Right atrium auricular region (tissue), 2 donors: Measurements from ENCODE around the gene LYZL1. TPM values are rescaled to one million over a fixed set of nuclear protein-coding genes. Genes with fewer than 3 reads are reported as not detected.

Experiments used
- DNase-seq: peaks from one replicate; pipeline ENCODE4 v3.0.0-alpha.2; 2019; ENCODE audit warnings: low spot score
- H3K27ac ChIP-seq, 2 donors: fragments of 200-600 bp; sonication (generic); 1 replicate in 1 of 2; 2 replicates in 1 of 2; pipeline ENCODE4 v1.5.1; 2016 to 2019
- H3K27me3 ChIP-seq, 2 donors: fragments of 200-600 bp; sonication (generic); one replicate each; pipeline versions ENCODE4 v1.5.1 to v1.6.0; 2017 to 2019
- H3K36me3 ChIP-seq: fragments of 200-600 bp; sonication (generic); one replicate; pipeline ENCODE4 v1.5.1; 2016
- H3K4me1 ChIP-seq, 2 donors: fragments of 200-600 bp; sonication (generic); one replicate each; pipeline versions ENCODE4 v1.5.1 to v1.6.0; 2017 to 2019
- H3K4me3 ChIP-seq, 2 donors: fragments of 200-600 bp; sonication (generic); 1 replicate in 1 of 2; 2 replicates in 1 of 2; pipeline ENCODE4 v1.5.1; 2017 to 2019; ENCODE audit warnings: mild to moderate bottlenecking in 1 of 2, moderate library complexity in 1 of 2
- H3K9me3 ChIP-seq, 2 donors: fragments of 200-600 bp; sonication (generic); one replicate each; pipeline ENCODE4 v1.5.1; 2019
- total RNA-seq, 2 donors: library from RNA; depleted of rRNA; stranded (reverse); fragments of >200 nt; gene quantifications; one replicate each; pipeline ENCODE4 v1.1.0, GENCODE V29; 2016
- TF ChIP-seq, protein P1 (sequence below), 2 donors: fragments of 200-600 bp; sonication (generic); IDR thresholded peaks; one replicate each; pipeline ENCODE4 v1.5.1; 2019; ENCODE audit warnings: antibody characterized with exemption in 2 of 2

Gene LYZL1
- total RNA-seq, 2 donors from 2014 or later = not detected

DNA sequence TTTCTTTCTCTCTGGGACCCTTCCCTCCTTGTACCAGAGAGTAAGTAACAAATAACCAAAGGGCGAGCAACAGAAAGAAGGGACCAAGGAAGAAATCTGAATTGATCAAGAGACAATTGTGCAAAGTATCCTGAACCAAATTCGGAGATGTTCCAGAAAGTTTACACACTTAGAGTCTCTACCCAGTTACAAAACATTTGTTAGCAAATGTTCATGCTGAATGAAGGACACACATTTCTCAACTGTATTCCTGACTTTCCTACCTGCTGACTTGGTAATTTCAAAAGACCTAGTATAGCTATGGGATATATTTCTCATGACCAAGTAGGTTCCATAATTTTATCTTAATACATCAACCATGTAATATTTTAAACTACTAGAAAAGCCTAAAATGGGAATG lies 37.4 kb downstream of the LYZL1 start:
- Histone ChIP-seq H3K4me1 (peaks cover 0 to 19% of the 10 kb centered on the region in 2 donors), H3K4me3 (no peak overlapping the region), H3K9me3 (no peaks in the 10 kb centered on the region), H3K27ac (no peak overlapping the region), H3K36me3 (no peaks in the 10 kb centered on the region), H3K27me3 (no peaks in the 10 kb centered on the region)
- DNase-seq = no peak
- TF ChIP-seq, protein P1, sequence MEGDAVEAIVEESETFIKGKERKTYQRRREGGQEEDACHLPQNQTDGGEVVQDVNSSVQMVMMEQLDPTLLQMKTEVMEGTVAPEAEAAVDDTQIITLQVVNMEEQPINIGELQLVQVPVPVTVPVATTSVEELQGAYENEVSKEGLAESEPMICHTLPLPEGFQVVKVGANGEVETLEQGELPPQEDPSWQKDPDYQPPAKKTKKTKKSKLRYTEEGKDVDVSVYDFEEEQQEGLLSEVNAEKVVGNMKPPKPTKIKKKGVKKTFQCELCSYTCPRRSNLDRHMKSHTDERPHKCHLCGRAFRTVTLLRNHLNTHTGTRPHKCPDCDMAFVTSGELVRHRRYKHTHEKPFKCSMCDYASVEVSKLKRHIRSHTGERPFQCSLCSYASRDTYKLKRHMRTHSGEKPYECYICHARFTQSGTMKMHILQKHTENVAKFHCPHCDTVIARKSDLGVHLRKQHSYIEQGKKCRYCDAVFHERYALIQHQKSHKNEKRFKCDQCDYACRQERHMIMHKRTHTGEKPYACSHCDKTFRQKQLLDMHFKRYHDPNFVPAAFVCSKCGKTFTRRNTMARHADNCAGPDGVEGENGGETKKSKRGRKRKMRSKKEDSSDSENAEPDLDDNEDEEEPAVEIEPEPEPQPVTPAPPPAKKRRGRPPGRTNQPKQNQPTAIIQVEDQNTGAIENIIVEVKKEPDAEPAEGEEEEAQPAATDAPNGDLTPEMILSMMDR (IDR thresholded peaks at IDR 0.05) = no peak

DNA sequence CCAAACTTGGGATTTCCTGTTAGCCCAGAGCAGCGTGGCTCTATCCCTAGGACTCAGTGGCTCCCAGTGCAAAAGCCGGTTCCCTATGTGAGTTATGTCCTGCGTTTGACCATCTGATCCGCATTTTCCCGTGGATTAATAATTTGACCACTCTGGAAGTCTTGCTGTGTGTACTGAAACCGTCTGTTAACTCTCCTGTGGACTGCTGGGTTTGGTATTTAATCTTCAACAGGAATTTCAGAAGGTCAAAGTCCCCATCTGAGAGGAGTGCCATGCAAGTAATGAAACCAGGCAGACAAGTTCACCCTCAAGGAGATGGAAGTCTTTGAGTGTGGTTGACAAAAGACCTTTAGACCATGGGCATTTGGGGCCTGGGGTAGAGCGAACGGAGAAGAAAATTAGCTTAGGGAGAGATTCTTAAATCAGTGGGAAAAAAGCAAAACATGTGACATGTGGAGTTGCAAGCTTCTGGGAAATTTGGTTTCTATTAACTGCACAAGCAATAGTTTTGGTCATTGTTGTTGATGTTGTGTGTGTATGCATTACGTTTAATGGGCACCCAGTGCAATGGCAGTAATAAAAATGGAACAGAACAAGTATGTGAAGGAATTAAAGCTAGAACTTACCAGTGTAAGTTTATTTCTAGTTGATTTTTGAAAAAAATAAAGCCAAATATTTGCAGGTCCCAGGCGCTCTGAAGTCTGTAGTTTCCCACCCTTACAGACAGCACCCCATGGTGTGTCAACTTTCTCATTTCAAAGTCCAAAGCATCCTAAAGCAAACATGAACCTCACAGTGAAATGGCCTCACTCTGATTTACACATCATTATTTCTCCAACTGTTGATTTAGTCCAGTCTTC lies 38.2 kb downstream of the LYZL1 start:
- Histone ChIP-seq H3K36me3 (no peaks in the 10 kb centered on the region), H3K4me3 (no peak overlapping the region), H3K9me3 (no peaks in the 10 kb centered on the region), H3K27me3 (no peaks in the 10 kb centered on the region), H3K27ac (no peak overlapping the region), H3K4me1 (peaks cover 0 to 19% of the 10 kb centered on the region in 2 donors)
- no peak for DNase-seq
- TF ChIP-seq, protein P1 (IDR thresholded peaks at IDR 0.05) = no peak

DNA sequence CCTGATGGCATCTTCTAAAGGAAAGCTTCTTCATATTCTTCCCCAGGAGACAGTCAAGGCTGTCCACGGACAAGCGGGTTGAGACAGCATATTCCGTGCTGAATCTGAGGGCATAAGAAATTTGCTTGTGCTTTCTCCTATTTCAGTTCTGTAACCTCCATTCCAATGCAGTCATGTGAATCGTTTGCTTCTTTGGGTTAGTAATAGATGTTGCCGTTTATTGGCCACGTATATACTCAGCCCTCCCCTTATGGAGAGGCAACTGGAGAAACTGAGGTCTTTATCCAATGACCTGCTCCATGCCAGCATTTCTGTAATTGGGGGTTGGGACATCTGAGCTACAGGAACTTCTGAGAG lies 38.9 kb downstream of the LYZL1 start:
- DNase-seq = no peak
- Histone ChIP-seq H3K27me3 (no peaks in the 10 kb centered on the region), H3K27ac (no peak overlapping the region), H3K9me3 (no peaks in the 10 kb centered on the region), H3K4me3 (no peak overlapping the region), H3K36me3 (no peaks in the 10 kb centered on the region), H3K4me1 (peaks cover 0 to 14% of the 10 kb centered on the region in 2 donors)
- TF ChIP-seq, protein P1 (IDR thresholded peaks at IDR 0.05) = no peak

DNA sequence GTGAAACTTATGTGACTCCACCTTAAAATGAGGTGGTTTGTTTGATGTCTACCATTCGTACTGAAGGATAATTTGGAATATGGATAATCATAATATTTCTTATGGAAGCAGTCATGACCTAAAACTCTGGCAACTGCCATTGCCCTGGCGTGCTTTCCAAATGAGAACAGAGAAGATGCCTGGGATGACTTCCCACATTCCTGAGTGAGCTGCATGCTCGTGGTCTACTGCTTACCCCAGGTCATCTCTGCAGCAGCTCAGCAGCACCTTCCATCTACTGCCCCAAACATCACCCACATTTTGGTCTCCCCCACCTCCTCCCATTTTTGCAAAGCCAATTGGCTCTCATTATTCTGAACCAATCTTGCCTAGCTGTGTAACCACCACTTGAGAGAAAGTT lies 40.1 kb downstream of the LYZL1 start:
- peak overlapping the region in 1 of 2 donors; percentile 70 for H3K27ac ChIP-seq
- no peaks in the 10 kb centered on the region for H3K27me3 ChIP-seq
- peaks cover 0 to 6% of the 10 kb centered on the region in 2 donors for H3K4me1 ChIP-seq
- TF ChIP-seq, protein P1 (IDR thresholded peaks at IDR 0.05) = no peak
- H3K4me3 ChIP-seq = no peak overlapping the region
- peak; percentile 66 for DNase-seq
- no peaks in the 10 kb centered on the region for H3K36me3 ChIP-seq
- H3K9me3 ChIP-seq = no peaks in the 10 kb centered on the region

DNA sequence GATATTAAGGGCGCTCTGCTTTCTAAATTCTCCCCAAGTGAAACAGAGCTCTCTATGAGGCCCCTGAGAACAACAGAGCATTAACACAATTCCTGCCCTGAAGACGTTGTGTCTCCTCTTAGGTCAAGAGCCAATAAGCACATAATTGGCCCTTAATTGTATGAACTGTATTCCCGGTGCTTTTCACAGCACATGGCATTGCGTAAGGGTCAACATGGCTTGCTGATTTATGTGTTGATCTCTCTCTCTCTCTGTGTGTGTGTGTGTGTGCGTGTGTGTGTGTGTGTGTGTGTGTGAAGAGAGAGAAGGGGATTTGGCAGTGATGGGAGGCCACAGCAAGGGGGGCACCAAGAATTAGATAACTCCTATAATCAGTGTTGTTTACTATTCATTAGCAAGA lies 40.5 kb downstream of the LYZL1 start:
- H3K27me3 ChIP-seq = no peaks in the 10 kb centered on the region
- TF ChIP-seq, protein P1 (IDR thresholded peaks at IDR 0.05) = no peak
- no peak overlapping the region for H3K4me3 ChIP-seq
- DNase-seq = no peak
- H3K9me3 ChIP-seq = no peaks in the 10 kb centered on the region
- peaks cover 0 to 6% of the 10 kb centered on the region in 2 donors for H3K4me1 ChIP-seq
- peak overlapping the region in 1 of 2 donors; percentile 70 for H3K27ac ChIP-seq
- no peaks in the 10 kb centered on the region for H3K36me3 ChIP-seq
